Lower lobe of right lung (tissue), 2 donors: ENCODE results near the gene PRKRIP1. TPM values are rescaled to one million over a fixed set of nuclear protein-coding genes. Genes with fewer than 3 reads are reported as not detected.

Experiments
- ATAC-seq, 2 donors: fragments of 200-7000 bp; cut with Tn5 transposase; one replicate each; pipeline ENCODE4 v1.9.1; 2020 to 2022; ENCODE audit warnings: mild to moderate bottlenecking in 2 of 2, moderate library complexity in 2 of 2
- DNase-seq: peaks from one replicate; pipeline ENCODE4 v3.0.0-alpha.2; 2020
- H3K27ac ChIP-seq: fragments of 200-600 bp; one replicate; pipeline ENCODE4 v1.8.0; 2022
- H3K27me3 ChIP-seq: fragments of 200-600 bp; one replicate; pipeline ENCODE4 v1.8.0; 2022; ENCODE audit warnings: low read depth
- H3K36me3 ChIP-seq: fragments of 200-600 bp; one replicate; pipeline ENCODE4 v1.8.0; 2022; ENCODE audit warnings: mild to moderate bottlenecking
- H3K4me1 ChIP-seq: fragments of 200-600 bp; one replicate; pipeline ENCODE4 v1.8.0; 2022
- H3K4me3 ChIP-seq: fragments of 200-600 bp; one replicate; pipeline ENCODE4 v1.8.0; 2022; ENCODE audit warnings: mild to moderate bottlenecking
- H3K9me3 ChIP-seq: fragments of 200-600 bp; one replicate; pipeline ENCODE4 v1.8.0; 2022
- intact Hi-C: fragments of 100-400 bp; cut with DNase I; formaldehyde crosslinking; loops from one replicate; pipeline ENCODE4 v1.11.0; 2022
- total RNA-seq: library from RNA; stranded (reverse); fragmentation: NEBNext Ultra II Directional; extraction: Animal tissue kit (Norgen Biotek cat#: 25700); gene quantifications from one replicate; pipeline ENCODE4 v1.2.1, GENCODE V29; 2021
- TF ChIP-seq, protein P1 (sequence below): fragments of 200-600 bp; IDR thresholded peaks from one replicate; pipeline ENCODE4 v1.8.0; 2022; ENCODE audit warnings: antibody characterized with exemption, mild to moderate bottlenecking
- donor health status: DM: no; HTN: yes; CAD: no; lungs with severe emphysema.

The PRKRIP1 gene
- total RNA-seq, 1 donor from 2014 or later, result 20.3 TPM

DNA sequence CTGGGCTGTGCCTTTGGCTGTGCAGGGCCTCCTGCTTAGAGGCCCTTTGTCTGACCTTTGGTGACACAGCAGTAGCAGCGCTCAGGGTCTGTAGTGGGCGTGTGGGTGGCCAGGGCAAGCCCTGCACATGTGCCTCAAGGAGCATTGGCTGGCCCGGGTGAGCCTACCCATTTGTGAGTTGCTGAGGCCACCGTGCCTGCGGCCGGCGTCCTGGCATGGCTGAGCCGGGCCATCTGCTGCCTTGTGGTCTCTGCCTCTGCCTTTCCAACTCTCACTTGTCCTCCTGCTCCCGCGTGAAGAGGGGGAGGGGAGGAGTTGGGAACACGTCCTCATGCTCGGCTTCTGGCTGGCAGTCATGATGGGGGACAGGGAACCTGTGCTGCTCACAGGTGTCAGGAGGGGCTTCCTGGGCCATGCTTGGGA is 28.0 kb downstream of the PRKRIP1 start:
- TF ChIP-seq, protein P1, sequence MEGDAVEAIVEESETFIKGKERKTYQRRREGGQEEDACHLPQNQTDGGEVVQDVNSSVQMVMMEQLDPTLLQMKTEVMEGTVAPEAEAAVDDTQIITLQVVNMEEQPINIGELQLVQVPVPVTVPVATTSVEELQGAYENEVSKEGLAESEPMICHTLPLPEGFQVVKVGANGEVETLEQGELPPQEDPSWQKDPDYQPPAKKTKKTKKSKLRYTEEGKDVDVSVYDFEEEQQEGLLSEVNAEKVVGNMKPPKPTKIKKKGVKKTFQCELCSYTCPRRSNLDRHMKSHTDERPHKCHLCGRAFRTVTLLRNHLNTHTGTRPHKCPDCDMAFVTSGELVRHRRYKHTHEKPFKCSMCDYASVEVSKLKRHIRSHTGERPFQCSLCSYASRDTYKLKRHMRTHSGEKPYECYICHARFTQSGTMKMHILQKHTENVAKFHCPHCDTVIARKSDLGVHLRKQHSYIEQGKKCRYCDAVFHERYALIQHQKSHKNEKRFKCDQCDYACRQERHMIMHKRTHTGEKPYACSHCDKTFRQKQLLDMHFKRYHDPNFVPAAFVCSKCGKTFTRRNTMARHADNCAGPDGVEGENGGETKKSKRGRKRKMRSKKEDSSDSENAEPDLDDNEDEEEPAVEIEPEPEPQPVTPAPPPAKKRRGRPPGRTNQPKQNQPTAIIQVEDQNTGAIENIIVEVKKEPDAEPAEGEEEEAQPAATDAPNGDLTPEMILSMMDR, result no peak
- H3K27me3 ChIP-seq, result no peaks in the 10 kb centered on the region
- no peaks in the 10 kb centered on the region for H3K9me3 ChIP-seq
- H3K36me3 ChIP-seq, result peaks cover 56% of the 10 kb centered on the region
- DNase-seq, result no peak
- peak overlapping the region; percentile 1 for H3K27ac ChIP-seq
- intact Hi-C loops, result no loop called here
- no peak overlapping the region for H3K4me3 ChIP-seq
- ATAC-seq, result no peak
- H3K4me1 ChIP-seq, result peaks cover 15% of the 10 kb centered on the region

DNA sequence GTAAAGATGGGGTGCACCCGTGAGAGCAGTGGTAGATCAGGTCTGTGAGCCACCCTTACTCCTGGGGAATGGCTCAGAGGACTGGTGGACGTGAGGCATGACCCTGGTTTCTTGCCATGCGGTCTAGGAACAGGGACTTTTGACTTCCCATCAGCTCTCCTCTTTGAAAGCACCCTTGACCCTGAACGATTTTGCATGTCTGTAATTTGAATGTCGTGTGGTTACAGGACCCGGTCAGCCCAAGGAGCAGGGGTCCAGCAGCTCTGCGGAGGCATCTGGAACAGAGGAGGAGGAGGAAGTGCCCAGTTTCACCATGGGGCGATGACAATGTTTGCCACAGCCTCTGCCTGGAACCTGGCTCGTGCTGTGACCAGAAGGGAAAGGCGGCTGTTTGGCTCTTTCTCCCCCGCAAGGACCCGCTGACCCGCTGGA is 28.6 kb downstream of the PRKRIP1 start:
- no peak overlapping the region for H3K4me3 ChIP-seq
- peak; percentile 34 to 36 for ATAC-seq
- TF ChIP-seq, protein P1, result no peak
- H3K9me3 ChIP-seq, result no peaks in the 10 kb centered on the region
- peak overlapping the region; percentile 87 for H3K27ac ChIP-seq
- no peaks in the 10 kb centered on the region for H3K27me3 ChIP-seq
- peaks cover 51% of the 10 kb centered on the region for H3K36me3 ChIP-seq
- peaks cover 15% of the 10 kb centered on the region for H3K4me1 ChIP-seq
- peak; percentile 64 for DNase-seq
- intact Hi-C loops, result no loop called here

DNA sequence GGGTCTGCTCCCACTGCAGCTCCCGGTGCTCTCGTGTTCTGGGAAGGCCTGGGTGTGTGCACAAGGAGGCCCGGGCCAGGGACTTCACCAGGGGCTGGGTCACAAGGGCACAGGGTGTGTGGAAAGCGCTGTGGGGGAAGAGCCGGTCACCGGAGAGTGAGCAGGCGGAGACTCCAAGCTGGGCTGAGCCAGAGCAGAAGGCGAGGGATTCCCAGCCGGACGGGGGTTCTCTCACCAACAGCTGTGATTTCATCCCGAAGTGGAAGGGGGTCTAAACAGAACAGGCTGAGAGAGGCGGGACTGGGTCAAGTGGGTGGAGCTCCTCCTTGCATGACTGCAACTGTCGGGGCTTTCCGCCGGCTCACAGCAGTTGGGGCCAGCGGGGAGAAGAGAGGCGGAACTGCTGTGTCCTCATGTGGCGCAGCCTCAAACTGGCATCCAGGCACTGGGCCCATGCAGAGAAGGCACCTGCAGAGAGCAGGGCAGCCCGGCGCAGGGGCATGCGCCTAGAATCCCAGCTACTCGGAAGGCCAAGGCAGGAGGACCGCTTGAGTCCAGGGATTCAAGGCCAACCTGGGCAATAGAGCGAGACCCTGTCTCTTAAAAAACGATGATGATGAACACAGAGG is 29.6 kb downstream of the PRKRIP1 start:
- TF ChIP-seq, protein P1, result no peak
- peaks cover 15% of the 10 kb centered on the region for H3K4me1 ChIP-seq

DNA sequence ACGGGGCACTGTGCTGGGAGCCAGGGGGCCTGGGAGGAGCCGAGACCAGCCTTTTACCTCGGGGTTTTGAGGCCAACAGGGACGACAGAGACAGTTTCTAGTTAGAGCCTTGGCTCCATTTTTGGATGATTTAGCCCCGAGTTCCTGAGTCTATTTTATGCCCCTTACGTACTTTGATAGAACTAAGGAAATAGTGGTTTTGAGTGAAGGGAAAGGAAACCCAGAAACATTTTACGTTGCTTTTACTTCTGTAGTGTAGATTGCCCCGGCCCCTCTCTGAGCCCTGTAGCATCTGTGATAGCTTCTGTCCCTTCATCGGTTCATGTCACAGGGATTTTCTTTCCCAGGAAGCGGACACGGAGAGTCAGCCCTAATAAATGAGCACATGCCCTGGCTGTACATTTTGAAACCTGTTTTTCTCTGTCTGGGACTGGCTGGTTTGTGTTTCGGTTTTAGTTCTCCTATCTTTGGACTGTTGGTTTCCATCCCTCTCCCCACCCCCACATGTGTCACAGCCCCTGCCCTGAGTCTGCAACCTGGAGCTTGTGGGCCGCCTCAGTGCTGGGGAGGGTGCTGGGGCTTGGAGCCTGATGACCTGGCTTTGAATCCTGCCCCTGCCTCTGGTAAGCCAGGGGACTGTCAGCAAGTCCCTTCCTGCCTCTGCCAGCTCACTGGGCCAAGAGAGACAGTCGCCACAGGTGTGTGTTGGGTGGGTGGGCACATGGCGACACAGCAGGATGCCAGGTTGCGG is 30.3 kb downstream of the PRKRIP1 start:
- peak; percentile 71 for DNase-seq
- Histone ChIP-seq H3K9me3 (no peaks in the 10 kb centered on the region), H3K27me3 (no peaks in the 10 kb centered on the region), H3K27ac (peak overlapping the region; percentile 87), H3K4me1 (peaks cover 18% of the 10 kb centered on the region), H3K4me3 (peak overlapping the region; percentile 21), H3K36me3 (peaks cover 35% of the 10 kb centered on the region)
- TF ChIP-seq, protein P1, result no peak
- intact Hi-C loops, result no loop called here
- peak; percentile 71 to 74 for ATAC-seq

More for the DNA sequence above, 29.6 kb downstream of the PRKRIP1 start:
- DNase-seq (peak; percentile 84), ATAC-seq (peak; percentile 76 to 79)
- Histone ChIP-seq H3K27me3 (no peaks in the 10 kb centered on the region), H3K9me3 (no peaks in the 10 kb centered on the region), H3K36me3 (peaks cover 42% of the 10 kb centered on the region), H3K27ac (peak overlapping the region; percentile 87), H3K4me3 (peak overlapping the region; percentile 21)
- intact Hi-C loops, result no loop called here

DNA sequence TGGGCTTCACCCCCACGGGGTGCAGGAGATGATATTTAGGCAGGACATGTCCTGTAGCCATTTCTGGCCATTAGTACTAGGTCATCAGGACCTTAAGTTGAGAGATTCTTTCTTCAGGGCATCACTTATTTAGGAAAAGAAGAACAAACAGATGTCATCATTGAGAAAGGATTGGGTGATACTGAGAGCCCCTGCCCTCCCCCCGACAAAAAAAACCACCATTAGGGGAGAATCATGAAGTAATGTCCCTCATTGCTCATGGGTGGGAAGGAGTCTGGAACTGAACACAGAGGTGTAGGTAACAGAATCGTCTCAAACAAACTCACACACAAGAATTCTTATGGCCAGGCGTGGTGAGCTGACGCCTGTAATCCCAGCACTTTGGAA is 30.8 kb downstream of the PRKRIP1 start:
- no peak overlapping the region for H3K4me3 ChIP-seq
- TF ChIP-seq, protein P1, result no peak
- H3K27ac ChIP-seq, result peak overlapping the region; percentile 87
- no peaks in the 10 kb centered on the region for H3K27me3 ChIP-seq
- H3K36me3 ChIP-seq, result peaks cover 30% of the 10 kb centered on the region
- H3K9me3 ChIP-seq, result no peaks in the 10 kb centered on the region
- DNase-seq (no peak), ATAC-seq (no peak)
- intact Hi-C loops, result no loop called here
- H3K4me1 ChIP-seq, result peaks cover 24% of the 10 kb centered on the region
